NK-92 treated with Interleukin-12 subunit alpha and Interleukin-12 subunit beta, amount 100 ng/mL, for 24 hours (cell line): Measurements from ENCODE around the gene ABCA7.

ENCODE experiments used
- DNase-seq: peaks from one replicate; lab custom pipeline; 2025; lab: John Stamatoyannopoulos, UW

ABCA7 gene

GRCh38 chr19:1087813-1088415 is 48.0 kb downstream of the ABCA7 start:
- DNase-seq: no peak

GRCh38 chr19:1088416-1089010 is 48.6 kb downstream of the ABCA7 start:
- DNase-seq: no peak

GRCh38 chr19:1089126-1089771 is 49.3 kb downstream of the ABCA7 start:
- DNase-seq: no peak

- no peak for DNase-seq
Measured at GRCh38 chr19:1089891-1090290, 50.0 kb downstream of the ABCA7 start.

GRCh38 chr19:1090731-1091543 is 51.0 kb downstream of the ABCA7 start:
- DNase-seq: no peak

GRCh38 chr19:1091544-1092175 is 51.8 kb downstream of the ABCA7 start:
- DNase-seq: no peak

GRCh38 chr19:1093330-1093729 is 53.4 kb downstream of the ABCA7 start:
- no peak for DNase-seq

- no peak for DNase-seq
Measured at GRCh38 chr19:1093811-1094553, 54.1 kb downstream of the ABCA7 start.

GRCh38 chr19:1094655-1094977 is 54.7 kb downstream of the ABCA7 start:
- DNase-seq: no peak

- DNase-seq: peak; percentile 97
Measured at GRCh38 chr19:1094978-1095701, 55.2 kb downstream of the ABCA7 start, which contains the start of gene POLR2E. POLR2E (minus strand) TSS chr19:1095375; CDS start chr19:1095315, 60 bp downstream.

- DNase-seq: no peak
Measured at GRCh38 chr19:1097810-1098176, 57.9 kb downstream of the ABCA7 start.

- DNase-seq: no peak
Measured at GRCh38 chr19:1098177-1099051, 58.5 kb downstream of the ABCA7 start.

GRCh38 chr19:1101337-1101698 is 61.4 kb downstream of the ABCA7 start:
- no peak for DNase-seq

GRCh38 chr19:1102407-1103131 is 62.7 kb downstream of the ABCA7 start:
- no peak for DNase-seq

- DNase-seq: no peak
Measured at GRCh38 chr19:1103132-1103707, 63.3 kb downstream of the ABCA7 start.

GRCh38 chr19:1103708-1104310 is 63.9 kb downstream of the ABCA7 start, which contains the start of gene GPX4:
GPX4 (plus strand) TSS chr19:1103994; CDS start chr19:1104044, 50 bp downstream.
- peak; percentile 99 for DNase-seq

GRCh38 chr19:1104311-1105007 is 64.6 kb downstream of the ABCA7 start:
- peak; percentile 51 for DNase-seq
